Stimulated activated naive CD8-positive, alpha-beta T cell treated with anti-CD3 and anti-CD28 coated beads, Interleukin-15, amount 100 ng/mL, for 72 hours (primary cell): Measurements from ENCODE around the gene NR2C1.
"Not testable (repeated sequence)": the region's sequence is repeated elsewhere in the genome, so short reads cannot be mapped to it uniquely, and the experiment has no call there.

Experiments
- ATAC-seq: fragments of 150-1000 bp; cut with Tn5 transposase; 2 replicates; pipeline ENCODE4 v1.10.0; 2021; ENCODE audit warnings: mild to moderate bottlenecking, moderate library complexity
- DNase-seq, 2 donors: peaks; one replicate each; pipeline ENCODE4 v3.0.0; 2021 to 2022
- H3K27ac Mint-ChIP-seq, 2 donors: one replicate each; pipeline ENCODE4 v1.8.0; 2022; ENCODE audit warnings: mild to moderate bottlenecking in 2 of 2, mixed read lengths in 2 of 2, moderate library complexity in 2 of 2
- H3K27me3 Mint-ChIP-seq: one replicate; pipeline ENCODE4 v1.8.0; 2022; ENCODE audit warnings: mixed read lengths
- H3K4me1 Mint-ChIP-seq: one replicate; pipeline ENCODE4 v1.8.0; 2022; ENCODE audit warnings: mild to moderate bottlenecking, mixed read lengths
- H3K4me3 Mint-ChIP-seq, 2 donors: one replicate each; pipeline ENCODE4 v1.8.0; 2022; ENCODE audit warnings: mild to moderate bottlenecking in 2 of 2, mixed read lengths in 2 of 2, moderate library complexity in 1 of 2
- H3K9me3 Mint-ChIP-seq, 2 donors: one replicate each; pipeline ENCODE4 v1.8.0; 2022; ENCODE audit warnings: mixed read lengths in 2 of 2

Gene NR2C1

GRCh38 chr12:95099270-95099790, 25.9 kb upstream of the NR2C1 start:
- H3K9me3 Mint-ChIP-seq, result no peaks in the 10 kb centered on the region

GRCh38 chr12:95096852-95097251, 23.4 kb upstream of the NR2C1 start:
- Mint-ChIP-seq H3K27ac (no peak overlapping the region), H3K4me3 (no peak overlapping the region), H3K27me3 (no peaks in the 10 kb centered on the region), H3K4me1 (no peaks in the 10 kb centered on the region), H3K9me3 (no peaks in the 10 kb centered on the region)
- DNase-seq (no peak), ATAC-seq (no peak)

More at GRCh38 chr12:95099270-95099790, 25.9 kb upstream of the NR2C1 start:
- no peak overlapping the region for H3K4me3 Mint-ChIP-seq
- H3K4me1 Mint-ChIP-seq, result peaks cover 9% of the 10 kb centered on the region
- DNase-seq, result no peak
- H3K27ac Mint-ChIP-seq, result no peak overlapping the region
- H3K27me3 Mint-ChIP-seq, result no peaks in the 10 kb centered on the region
- no peak for ATAC-seq

- Mint-ChIP-seq H3K4me1 (no peaks in the 10 kb centered on the region), H3K27ac (no peak overlapping the region), H3K27me3 (no peaks in the 10 kb centered on the region), H3K4me3 (no peak overlapping the region), H3K9me3 (no peaks in the 10 kb centered on the region)
- DNase-seq (no peak), ATAC-seq (no peak)
Measured at GRCh38 chr12:95096378-95096777, 23.0 kb upstream of the NR2C1 start.

GRCh38 chr12:95095866-95096265, 22.4 kb upstream of the NR2C1 start:
- not testable (repeated sequence) for H3K27ac Mint-ChIP-seq, H3K27me3 Mint-ChIP-seq, H3K4me1 Mint-ChIP-seq, H3K4me3 Mint-ChIP-seq, ATAC-seq, DNase-seq, H3K9me3 Mint-ChIP-seq

GRCh38 chr12:95089462-95089861, 16.0 kb upstream of the NR2C1 start:
- no peak overlapping the region for H3K4me3 Mint-ChIP-seq
- no peak overlapping the region for H3K27ac Mint-ChIP-seq
- ATAC-seq (no peak), DNase-seq (no peak)
- H3K27me3 Mint-ChIP-seq, result peaks cover 9% of the 10 kb centered on the region
- H3K4me1 Mint-ChIP-seq, result peaks cover 6% of the 10 kb centered on the region
- H3K9me3 Mint-ChIP-seq, result no peaks in the 10 kb centered on the region

GRCh38 chr12:95088379-95088778, 15.0 kb upstream of the NR2C1 start:
- Mint-ChIP-seq H3K9me3 (no peaks in the 10 kb centered on the region), H3K27ac (no peak overlapping the region), H3K4me3 (no peak overlapping the region), H3K4me1 (peaks cover 6% of the 10 kb centered on the region), H3K27me3 (peaks cover 9% of the 10 kb centered on the region)
- no peak for ATAC-seq
- no peak for DNase-seq

GRCh38 chr12:95085612-95086011, 12.2 kb upstream of the NR2C1 start:
- ATAC-seq (peak; percentile 86), DNase-seq (no peak)
- peaks cover 6% of the 10 kb centered on the region for H3K4me1 Mint-ChIP-seq
- H3K9me3 Mint-ChIP-seq, result no peaks in the 10 kb centered on the region
- H3K4me3 Mint-ChIP-seq, result no peak overlapping the region
- peaks cover 9% of the 10 kb centered on the region for H3K27me3 Mint-ChIP-seq
- no peak overlapping the region for H3K27ac Mint-ChIP-seq

GRCh38 chr12:95083938-95084337, 10.5 kb upstream of the NR2C1 start:
- Mint-ChIP-seq H3K27me3 (no peaks in the 10 kb centered on the region), H3K9me3 (no peaks in the 10 kb centered on the region), H3K27ac (no peak overlapping the region), H3K4me1 (peaks cover 6% of the 10 kb centered on the region), H3K4me3 (no peak overlapping the region)
- DNase-seq (no peak), ATAC-seq (no peak)

- no peaks in the 10 kb centered on the region for H3K27me3 Mint-ChIP-seq
- peaks cover 6% of the 10 kb centered on the region for H3K4me1 Mint-ChIP-seq
- no peak for ATAC-seq
- no peaks in the 10 kb centered on the region for H3K9me3 Mint-ChIP-seq
- H3K27ac Mint-ChIP-seq, result no peak overlapping the region
- H3K4me3 Mint-ChIP-seq, result no peak overlapping the region
- no peak for DNase-seq
Measured at GRCh38 chr12:95083471-95083870, 10.1 kb upstream of the NR2C1 start.

GRCh38 chr12:95077341-95077740, 3.9 kb upstream of the NR2C1 start:
- DNase-seq (no peak), ATAC-seq (no peak)
- Mint-ChIP-seq H3K27ac (no peak overlapping the region), H3K4me3 (no peak overlapping the region), H3K4me1 (no peaks in the 10 kb centered on the region), H3K27me3 (no peaks in the 10 kb centered on the region), H3K9me3 (no peaks in the 10 kb centered on the region)

GRCh38 chr12:95074766-95075165, 1.3 kb upstream of the NR2C1 start:
- no peak for DNase-seq
- H3K9me3 Mint-ChIP-seq, result no peaks in the 10 kb centered on the region
- ATAC-seq, result no peak
- H3K4me1 Mint-ChIP-seq, result peaks cover 7% of the 10 kb centered on the region
- H3K27me3 Mint-ChIP-seq, result no peaks in the 10 kb centered on the region
- H3K4me3 Mint-ChIP-seq, result no peak overlapping the region
- H3K27ac Mint-ChIP-seq, result no peak overlapping the region

GRCh38 chr12:95073698-95074520, 491 bp upstream of the NR2C1 start:
- Mint-ChIP-seq H3K27ac (peak overlapping the region in 1 of 2 donors; percentile 97), H3K9me3 (no peaks in the 10 kb centered on the region), H3K4me3 (peak overlapping the region; percentile 89 to 92), H3K4me1 (peaks cover 7% of the 10 kb centered on the region), H3K27me3 (no peaks in the 10 kb centered on the region)
- DNase-seq, result no peak
- ATAC-seq, result no peak

- no peak for DNase-seq
- Mint-ChIP-seq H3K27me3 (no peaks in the 10 kb centered on the region), H3K4me3 (no peak overlapping the region), H3K27ac (no peak overlapping the region), H3K9me3 (no peaks in the 10 kb centered on the region), H3K4me1 (peaks cover 7% of the 10 kb centered on the region)
- no peak for ATAC-seq
Measured at GRCh38 chr12:95070378-95070777, 3.0 kb downstream of the NR2C1 start.

GRCh38 chr12:95066091-95066855, 7.1 kb downstream of the NR2C1 start:
- ATAC-seq (no peak), DNase-seq (no peak)
- Mint-ChIP-seq H3K27me3 (no peaks in the 10 kb centered on the region), H3K4me3 (no peak overlapping the region), H3K9me3 (no peaks in the 10 kb centered on the region), H3K27ac (no peak overlapping the region), H3K4me1 (peaks cover 7% of the 10 kb centered on the region)

GRCh38 chr12:95060951-95061350, 12.5 kb downstream of the NR2C1 start:
- DNase-seq (no peak), ATAC-seq (no peak)
- Mint-ChIP-seq H3K27me3 (no peaks in the 10 kb centered on the region), H3K4me1 (no peaks in the 10 kb centered on the region), H3K9me3 (no peaks in the 10 kb centered on the region), H3K4me3 (no peak overlapping the region), H3K27ac (no peak overlapping the region)

- H3K27me3 Mint-ChIP-seq, result no peaks in the 10 kb centered on the region
- no peak overlapping the region for H3K4me3 Mint-ChIP-seq
- no peak for DNase-seq
- H3K9me3 Mint-ChIP-seq, result no peaks in the 10 kb centered on the region
- no peaks in the 10 kb centered on the region for H3K4me1 Mint-ChIP-seq
- no peak for ATAC-seq
- H3K27ac Mint-ChIP-seq, result no peak overlapping the region
Measured at GRCh38 chr12:95059984-95060383, 13.4 kb downstream of the NR2C1 start.
